WERI-Rb-1 (cell line): ENCODE data around the gene NALCN.
A peak's percentile ranks its signal among the peaks of the same experiment; 100 is the strongest.

ENCODE experiments used
- DNase-seq: peaks from one replicate; pipeline ENCODE4 v3.0.0-alpha.2; 2020
- H3K27ac ChIP-seq: fragments of 250-450 bp; sonication (Bioruptor Pico); 2 replicates; pipeline ENCODE4 v1.5.1; 2020; ENCODE audit warnings: mild to moderate bottlenecking, moderate library complexity
- H3K27me3 ChIP-seq: fragments of 250-450 bp; sonication (Bioruptor Pico); 2 replicates; pipeline ENCODE4 v1.5.1; 2021; ENCODE audit warnings: mild to moderate bottlenecking, low read depth, moderate library complexity; ENCODE audit not compliant: insufficient read depth, severe bottlenecking
- H3K36me3 ChIP-seq: fragments of 250-450 bp; sonication (Bioruptor Pico); 2 replicates; pipeline ENCODE4 v1.5.1; 2020; ENCODE audit warnings: mild to moderate bottlenecking, moderate library complexity
- H3K4me3 ChIP-seq: 2 replicates; pipeline ENCODE4 v1.5.1; 2011; ENCODE audit warnings: low read depth, mild to moderate bottlenecking, control low read depth, low read length
- H3K9me3 ChIP-seq: fragments of 250-450 bp; sonication (Bioruptor Pico); 2 replicates; pipeline ENCODE4 v1.5.1; 2021; ENCODE audit warnings: mild to moderate bottlenecking, moderate library complexity; ENCODE audit not compliant: severe bottlenecking
- TF ChIP-seq, protein P1 (sequence below): IDR thresholded peaks from 2 replicates; pipeline ENCODE4 v1.5.1; 2011; ENCODE audit warnings: low read depth, mild to moderate bottlenecking, control low read depth, inconsistent platforms, low read length

The NALCN gene

DNA sequence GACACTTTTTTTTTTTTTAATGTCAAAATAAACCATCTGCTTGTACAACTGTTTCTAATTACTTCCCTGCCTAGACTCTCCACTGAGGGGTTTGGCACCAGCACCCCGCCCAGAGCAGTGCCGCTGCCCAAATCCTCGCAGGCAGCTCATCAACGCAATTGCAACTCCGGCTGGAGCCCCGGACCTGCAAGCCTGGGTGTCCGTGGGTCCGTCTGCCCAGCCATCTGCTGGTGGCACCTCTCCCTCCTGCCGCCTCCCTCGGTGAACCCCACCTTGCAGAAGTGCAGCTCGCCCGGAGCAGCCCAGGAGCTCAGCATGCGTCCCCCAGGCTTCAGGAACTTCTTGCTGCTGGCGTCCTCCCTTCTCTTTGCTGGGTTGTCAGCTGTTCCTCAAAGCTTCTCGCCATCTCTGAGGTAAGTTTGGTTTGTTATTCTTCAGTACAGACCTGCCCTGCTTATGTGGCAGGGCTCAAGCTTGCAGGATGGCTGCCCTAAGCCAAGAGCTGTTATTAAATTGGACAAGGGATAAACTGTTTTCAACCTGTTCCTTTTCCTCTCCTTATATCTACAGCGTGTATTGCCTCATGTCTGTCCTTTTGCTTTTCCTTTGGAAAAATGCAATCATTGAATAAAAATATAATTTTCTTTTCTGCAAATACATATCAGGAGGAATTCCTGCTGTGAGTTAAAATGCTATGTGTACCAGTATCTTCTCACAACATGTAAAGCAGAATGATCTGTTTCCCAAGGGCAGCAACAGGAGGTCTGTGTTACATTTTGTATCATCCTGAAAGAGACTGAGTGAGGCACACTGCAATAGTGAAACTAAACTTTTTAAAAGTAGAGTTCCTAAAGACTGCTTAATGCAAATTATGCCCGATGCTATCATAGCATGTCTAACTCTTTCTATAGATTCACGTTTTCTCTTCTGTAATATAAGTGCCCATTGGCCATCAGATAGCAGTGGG, 36.5 kb upstream of the NALCN start, which contains the start of gene ITGBL1:
Gene ITGBL1, plus strand, starts transcription at position 157 of the 967 bp plus-strand sequence. Its CDS starts 159 bp downstream, at position 316.
- TF ChIP-seq, protein P1, sequence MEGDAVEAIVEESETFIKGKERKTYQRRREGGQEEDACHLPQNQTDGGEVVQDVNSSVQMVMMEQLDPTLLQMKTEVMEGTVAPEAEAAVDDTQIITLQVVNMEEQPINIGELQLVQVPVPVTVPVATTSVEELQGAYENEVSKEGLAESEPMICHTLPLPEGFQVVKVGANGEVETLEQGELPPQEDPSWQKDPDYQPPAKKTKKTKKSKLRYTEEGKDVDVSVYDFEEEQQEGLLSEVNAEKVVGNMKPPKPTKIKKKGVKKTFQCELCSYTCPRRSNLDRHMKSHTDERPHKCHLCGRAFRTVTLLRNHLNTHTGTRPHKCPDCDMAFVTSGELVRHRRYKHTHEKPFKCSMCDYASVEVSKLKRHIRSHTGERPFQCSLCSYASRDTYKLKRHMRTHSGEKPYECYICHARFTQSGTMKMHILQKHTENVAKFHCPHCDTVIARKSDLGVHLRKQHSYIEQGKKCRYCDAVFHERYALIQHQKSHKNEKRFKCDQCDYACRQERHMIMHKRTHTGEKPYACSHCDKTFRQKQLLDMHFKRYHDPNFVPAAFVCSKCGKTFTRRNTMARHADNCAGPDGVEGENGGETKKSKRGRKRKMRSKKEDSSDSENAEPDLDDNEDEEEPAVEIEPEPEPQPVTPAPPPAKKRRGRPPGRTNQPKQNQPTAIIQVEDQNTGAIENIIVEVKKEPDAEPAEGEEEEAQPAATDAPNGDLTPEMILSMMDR, result 0 out of 2 replicates have a peak, but pooled peaks have one; percentile 15
- Histone ChIP-seq H3K27me3 (no peaks in the 10 kb centered on the region), H3K4me3 (peak within 1 kb of the TSS; percentile 48), H3K9me3 (no peaks in the 10 kb centered on the region), H3K36me3 (no peaks in the 10 kb centered on the region), H3K27ac (peak within 1 kb of the TSS; percentile 23; the same call in 1 of the 2 replicates)
- peak; percentile 71 for DNase-seq

DNA sequence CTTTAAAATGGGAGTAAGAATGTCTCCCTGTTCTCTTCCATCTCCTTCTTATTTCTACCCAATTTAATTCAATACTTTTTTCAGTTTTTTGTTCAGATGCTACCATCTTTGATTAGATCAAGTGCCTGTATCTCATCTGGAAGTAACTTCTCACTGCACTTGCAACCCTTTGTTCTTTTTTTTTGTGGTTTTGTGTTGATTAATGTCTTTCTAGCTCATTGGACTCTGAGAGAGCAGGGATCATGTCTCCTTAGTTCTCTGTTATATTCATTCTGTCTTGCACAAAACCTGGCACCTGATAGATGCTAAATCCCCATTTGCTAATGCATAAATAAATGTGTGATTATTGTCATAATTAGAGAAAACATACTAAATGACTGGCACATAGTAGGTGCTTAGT, 35.3 kb upstream of the NALCN start:
- no peaks in the 10 kb centered on the region for H3K36me3 ChIP-seq
- H3K4me3 ChIP-seq, result no peak overlapping the region

DNA sequence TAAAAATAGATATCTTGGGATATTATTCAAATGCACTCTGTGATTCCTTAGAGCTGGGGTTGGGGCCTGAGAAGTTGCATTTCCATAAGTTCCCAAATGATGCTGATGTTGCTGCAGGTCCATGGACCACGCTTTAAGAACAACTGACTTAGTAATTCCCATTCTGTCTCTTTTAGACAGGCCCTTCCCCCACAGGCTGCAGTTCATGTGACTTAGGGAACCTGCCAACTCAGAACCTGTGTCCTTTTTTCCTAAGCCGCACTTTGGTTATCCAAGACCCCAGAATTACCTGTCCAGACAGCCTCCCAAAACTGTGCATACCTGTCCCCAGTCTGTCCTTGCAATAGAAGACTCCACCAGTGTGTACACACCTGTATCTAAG, 34.4 kb upstream of the NALCN start:
- Histone ChIP-seq H3K27me3 (no peaks in the 10 kb centered on the region), H3K4me3 (no peak overlapping the region), H3K9me3 (no peaks in the 10 kb centered on the region), H3K36me3 (no peaks in the 10 kb centered on the region), H3K27ac (no peak overlapping the region)
- DNase-seq, result no peak
- TF ChIP-seq, protein P1, result no peak

More for the DNA sequence above, 35.3 kb upstream of the NALCN start:
- H3K27ac ChIP-seq, result no peak overlapping the region
- no peak for DNase-seq
- H3K9me3 ChIP-seq, result no peaks in the 10 kb centered on the region
- TF ChIP-seq, protein P1, result no peak
- no peaks in the 10 kb centered on the region for H3K27me3 ChIP-seq

DNA sequence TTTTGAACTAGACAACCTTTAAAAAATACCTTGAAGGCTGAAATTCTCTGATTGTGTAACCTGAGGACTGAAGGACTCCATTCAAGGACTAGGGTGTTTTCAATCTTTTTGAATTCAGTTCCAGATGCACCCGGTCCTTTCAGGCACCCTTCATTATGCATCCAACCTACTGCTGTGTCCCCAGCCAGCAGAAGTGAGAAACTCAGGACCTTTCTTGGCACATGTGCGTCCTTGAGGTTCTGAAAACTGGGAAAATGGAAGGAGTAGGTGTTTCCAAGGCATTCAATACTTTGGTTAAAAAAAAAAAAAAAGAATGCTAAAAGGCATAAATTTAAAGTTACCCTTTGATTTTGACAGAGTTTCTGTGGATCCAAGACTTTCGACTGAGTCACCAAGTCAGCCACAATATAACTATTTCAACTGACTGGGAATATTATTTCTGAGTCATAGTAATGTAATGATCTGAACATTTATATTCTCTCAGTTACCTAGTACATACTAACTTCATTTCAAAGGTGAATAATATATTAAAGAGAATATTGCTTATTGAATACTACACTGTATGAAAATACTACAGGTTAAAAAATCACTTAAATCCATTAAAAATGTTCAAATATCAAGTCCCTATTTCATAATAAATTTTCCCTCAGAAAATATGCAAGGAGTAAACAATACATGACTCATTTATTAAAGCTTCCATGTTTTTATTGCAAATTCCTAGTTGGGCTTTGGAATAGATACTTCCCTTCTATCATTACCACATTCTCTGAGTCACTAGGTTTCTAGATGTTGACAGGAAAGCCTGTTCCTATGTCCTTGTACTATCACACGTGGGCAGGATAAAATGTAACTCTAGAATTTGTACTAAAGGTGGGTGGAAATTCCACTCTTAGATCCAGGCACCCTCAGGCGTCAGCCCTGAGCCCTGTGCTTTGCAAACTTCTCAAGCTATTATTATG, 33.8 kb upstream of the NALCN start:
- DNase-seq, result no peak
- H3K4me3 ChIP-seq, result no peak overlapping the region
- H3K36me3 ChIP-seq, result no peaks in the 10 kb centered on the region
- TF ChIP-seq, protein P1, result no peak
- H3K9me3 ChIP-seq, result no peaks in the 10 kb centered on the region
- H3K27me3 ChIP-seq, result no peaks in the 10 kb centered on the region
- H3K27ac ChIP-seq, result no peak overlapping the region

DNA sequence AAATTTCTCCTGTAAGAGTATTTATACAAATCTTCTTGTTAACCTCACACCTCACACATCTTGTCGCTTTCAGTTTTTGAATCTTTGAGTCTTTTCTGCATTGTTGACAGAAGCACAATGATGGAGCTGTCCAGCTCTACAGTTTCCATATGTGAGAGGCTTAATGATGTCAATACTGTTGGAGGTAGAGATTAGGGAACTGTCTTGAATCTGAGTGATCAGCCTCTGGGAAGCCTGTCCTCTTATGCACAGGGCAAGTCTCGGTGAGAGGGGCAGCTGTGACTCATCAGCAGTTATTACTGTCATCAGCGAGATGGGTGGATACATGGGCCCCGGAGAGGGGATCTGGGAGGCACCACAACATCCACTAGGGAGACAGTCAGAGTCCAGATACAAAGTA, 31.5 kb upstream of the NALCN start:
- DNase-seq, result peak; percentile 93
- TF ChIP-seq, protein P1, result no peak
- peak overlapping the region; percentile 32 for H3K27ac ChIP-seq

More for the DNA sequence above, 31.5 kb upstream of the NALCN start:
- no peaks in the 10 kb centered on the region for H3K9me3 ChIP-seq
- H3K36me3 ChIP-seq, result no peaks in the 10 kb centered on the region
- H3K4me3 ChIP-seq, result no peak overlapping the region
- H3K27me3 ChIP-seq, result no peaks in the 10 kb centered on the region
